HL-60 (cell line): Measurements from ENCODE around the gene SLC41A1.

ENCODE experiments used
- GABPA ChIP-seq: IDR thresholded peaks from 2 replicates; pipeline ENCODE4 v1.6.1; 2012; ENCODE audit warnings: low read depth
- POLR2AphosphoS5 ChIP-seq: IDR thresholded peaks from 2 replicates; pipeline ENCODE4 v1.6.1; 2012; ENCODE audit warnings: low read depth
- TF ChIP-seq, protein P1 (sequence below): IDR thresholded peaks from one replicate; pipeline ENCODE4 v1.5.1; 2011; ENCODE audit warnings: low read length, control low read depth, inconsistent platforms; ENCODE audit not compliant: insufficient read depth
- TF ChIP-seq, protein P2 (sequence below): IDR thresholded peaks from 2 replicates; pipeline ENCODE4 v1.6.1; 2012; ENCODE audit warnings: low read depth; ENCODE audit not compliant: insufficient replicate concordance

DNA sequence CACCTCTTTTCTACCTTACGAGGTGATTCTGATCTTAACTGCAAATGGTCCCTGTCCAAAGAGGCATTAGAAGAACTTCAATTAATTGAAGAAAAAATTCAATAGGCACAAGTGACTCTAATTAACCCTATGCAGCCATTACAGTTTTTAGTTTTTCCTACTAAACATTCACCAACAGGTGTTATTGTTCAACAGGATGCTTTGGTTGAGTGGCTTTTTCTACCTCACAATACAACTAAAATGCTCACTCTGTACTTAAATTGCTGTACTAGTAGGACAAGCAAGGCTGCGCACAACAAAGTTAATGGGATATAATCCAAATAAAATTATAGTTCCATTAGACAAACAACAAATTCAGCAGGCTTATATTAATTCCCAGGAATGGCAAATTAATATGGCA is 48.5 kb upstream of the SLC41A1 start:
- TF ChIP-seq, protein P1, sequence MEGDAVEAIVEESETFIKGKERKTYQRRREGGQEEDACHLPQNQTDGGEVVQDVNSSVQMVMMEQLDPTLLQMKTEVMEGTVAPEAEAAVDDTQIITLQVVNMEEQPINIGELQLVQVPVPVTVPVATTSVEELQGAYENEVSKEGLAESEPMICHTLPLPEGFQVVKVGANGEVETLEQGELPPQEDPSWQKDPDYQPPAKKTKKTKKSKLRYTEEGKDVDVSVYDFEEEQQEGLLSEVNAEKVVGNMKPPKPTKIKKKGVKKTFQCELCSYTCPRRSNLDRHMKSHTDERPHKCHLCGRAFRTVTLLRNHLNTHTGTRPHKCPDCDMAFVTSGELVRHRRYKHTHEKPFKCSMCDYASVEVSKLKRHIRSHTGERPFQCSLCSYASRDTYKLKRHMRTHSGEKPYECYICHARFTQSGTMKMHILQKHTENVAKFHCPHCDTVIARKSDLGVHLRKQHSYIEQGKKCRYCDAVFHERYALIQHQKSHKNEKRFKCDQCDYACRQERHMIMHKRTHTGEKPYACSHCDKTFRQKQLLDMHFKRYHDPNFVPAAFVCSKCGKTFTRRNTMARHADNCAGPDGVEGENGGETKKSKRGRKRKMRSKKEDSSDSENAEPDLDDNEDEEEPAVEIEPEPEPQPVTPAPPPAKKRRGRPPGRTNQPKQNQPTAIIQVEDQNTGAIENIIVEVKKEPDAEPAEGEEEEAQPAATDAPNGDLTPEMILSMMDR: no peak
- no peak for TF ChIP-seq POLR2AphosphoS5
- TF ChIP-seq, protein P2, sequence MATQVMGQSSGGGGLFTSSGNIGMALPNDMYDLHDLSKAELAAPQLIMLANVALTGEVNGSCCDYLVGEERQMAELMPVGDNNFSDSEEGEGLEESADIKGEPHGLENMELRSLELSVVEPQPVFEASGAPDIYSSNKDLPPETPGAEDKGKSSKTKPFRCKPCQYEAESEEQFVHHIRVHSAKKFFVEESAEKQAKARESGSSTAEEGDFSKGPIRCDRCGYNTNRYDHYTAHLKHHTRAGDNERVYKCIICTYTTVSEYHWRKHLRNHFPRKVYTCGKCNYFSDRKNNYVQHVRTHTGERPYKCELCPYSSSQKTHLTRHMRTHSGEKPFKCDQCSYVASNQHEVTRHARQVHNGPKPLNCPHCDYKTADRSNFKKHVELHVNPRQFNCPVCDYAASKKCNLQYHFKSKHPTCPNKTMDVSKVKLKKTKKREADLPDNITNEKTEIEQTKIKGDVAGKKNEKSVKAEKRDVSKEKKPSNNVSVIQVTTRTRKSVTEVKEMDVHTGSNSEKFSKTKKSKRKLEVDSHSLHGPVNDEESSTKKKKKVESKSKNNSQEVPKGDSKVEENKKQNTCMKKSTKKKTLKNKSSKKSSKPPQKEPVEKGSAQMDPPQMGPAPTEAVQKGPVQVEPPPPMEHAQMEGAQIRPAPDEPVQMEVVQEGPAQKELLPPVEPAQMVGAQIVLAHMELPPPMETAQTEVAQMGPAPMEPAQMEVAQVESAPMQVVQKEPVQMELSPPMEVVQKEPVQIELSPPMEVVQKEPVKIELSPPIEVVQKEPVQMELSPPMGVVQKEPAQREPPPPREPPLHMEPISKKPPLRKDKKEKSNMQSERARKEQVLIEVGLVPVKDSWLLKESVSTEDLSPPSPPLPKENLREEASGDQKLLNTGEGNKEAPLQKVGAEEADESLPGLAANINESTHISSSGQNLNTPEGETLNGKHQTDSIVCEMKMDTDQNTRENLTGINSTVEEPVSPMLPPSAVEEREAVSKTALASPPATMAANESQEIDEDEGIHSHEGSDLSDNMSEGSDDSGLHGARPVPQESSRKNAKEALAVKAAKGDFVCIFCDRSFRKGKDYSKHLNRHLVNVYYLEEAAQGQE: no peak
- no peak for TF ChIP-seq GABPA
